ENCODE data around the gene GPA33.

The GPA33 gene

GRCh38 chr1:167061073-167061464 lies 29.1 kb downstream of the GPA33 start:
- peaks cover 5% of the 10 kb centered on the region; the same call in 1 of the 2 replicates for H3K27me3 ChIP-seq (ENCODE audit: insufficient read depth, low read length)
- H3K79me2 ChIP-seq (ENCODE audit: insufficient read depth, low read length): no peaks in the 10 kb centered on the region
- H3K4me2 ChIP-seq (ENCODE audit: low read length): no peak overlapping the region
- no peaks in the 10 kb centered on the region for H3K9me2 ChIP-seq (ENCODE audit: low read depth, low read length)
- no peaks in the 10 kb centered on the region for H3K36me3 ChIP-seq (ENCODE audit: insufficient read depth, low read length)
- H2AFZ ChIP-seq (ENCODE audit: low read length): no peak overlapping the region
- no peaks in the 10 kb centered on the region for H4K20me1 ChIP-seq (ENCODE audit: insufficient read depth, low read length)
- H3K27ac ChIP-seq (ENCODE audit: low read depth, low read length, poor library complexity, severe bottlenecking): no peak overlapping the region
- H3F3A ChIP-seq (ENCODE audit: insufficient read depth, low read length): no peaks in the 10 kb centered on the region
- H3K4me1 ChIP-seq (ENCODE audit: insufficient read depth, low read length, severe bottlenecking): peaks cover 6% of the 10 kb centered on the region
- TF ChIP-seq CTCF (IDR thresholded peaks at IDR 0.05; ENCODE audit: low read length): no peak
- no peak for TF ChIP-seq EZH2 (IDR thresholded peaks at IDR 0.05; ENCODE audit: borderline replicate concordance, low read length)
- no peak overlapping the region for H3K4me3 ChIP-seq (ENCODE audit: low read depth, low read length, poor library complexity, severe bottlenecking)
- H3K9me3 ChIP-seq (ENCODE audit: low read length): no peaks in the 10 kb centered on the region
- H3K9ac ChIP-seq (ENCODE audit: low read length): no peak overlapping the region

- Histone ChIP-seq H3K4me3 (ENCODE audit: low read depth, low read length, poor library complexity, severe bottlenecking) (no peak overlapping the region), H2AFZ (ENCODE audit: low read length) (no peak overlapping the region), H4K20me1 (ENCODE audit: insufficient read depth, low read length) (no peaks in the 10 kb centered on the region), H3K79me2 (ENCODE audit: insufficient read depth, low read length) (no peaks in the 10 kb centered on the region), H3F3A (ENCODE audit: insufficient read depth, low read length) (no peaks in the 10 kb centered on the region), H3K9ac (ENCODE audit: low read length) (no peak overlapping the region), H3K27ac (ENCODE audit: low read depth, low read length, poor library complexity, severe bottlenecking) (no peak overlapping the region), H3K27me3 (ENCODE audit: insufficient read depth, low read length) (no peaks in the 10 kb centered on the region), H3K36me3 (ENCODE audit: insufficient read depth, low read length) (no peaks in the 10 kb centered on the region), H3K9me3 (ENCODE audit: low read length) (no peaks in the 10 kb centered on the region), H3K4me1 (ENCODE audit: insufficient read depth, low read length, severe bottlenecking) (peaks cover 6% of the 10 kb centered on the region), H3K4me2 (ENCODE audit: low read length) (no peak overlapping the region), H3K9me2 (ENCODE audit: low read depth, low read length) (no peaks in the 10 kb centered on the region)
- no peak for TF ChIP-seq EZH2 (IDR thresholded peaks at IDR 0.05; ENCODE audit: borderline replicate concordance, low read length)
- TF ChIP-seq CTCF (IDR thresholded peaks at IDR 0.05; ENCODE audit: low read length): peak; percentile 22; the same call in 1 of the 2 replicates
Observed at GRCh38 chr1:167060141-167061072, 29.8 kb downstream of the GPA33 start.

- Histone ChIP-seq H3K9me3 (ENCODE audit: low read length) (no peaks in the 10 kb centered on the region), H3K4me2 (ENCODE audit: low read length) (no peak overlapping the region), H2AFZ (ENCODE audit: low read length) (no peak overlapping the region), H3K4me3 (ENCODE audit: low read depth, low read length, poor library complexity, severe bottlenecking) (no peak overlapping the region), H3K4me1 (ENCODE audit: insufficient read depth, low read length, severe bottlenecking) (peaks cover 6% of the 10 kb centered on the region), H3K79me2 (ENCODE audit: insufficient read depth, low read length) (no peaks in the 10 kb centered on the region), H3K27me3 (ENCODE audit: insufficient read depth, low read length) (no peaks in the 10 kb centered on the region), H3K9me2 (ENCODE audit: low read depth, low read length) (no peaks in the 10 kb centered on the region), H3K27ac (ENCODE audit: low read depth, low read length, poor library complexity, severe bottlenecking) (no peak overlapping the region), H3K36me3 (ENCODE audit: insufficient read depth, low read length) (no peaks in the 10 kb centered on the region), H4K20me1 (ENCODE audit: insufficient read depth, low read length) (no peaks in the 10 kb centered on the region), H3K9ac (ENCODE audit: low read length) (no peak overlapping the region), H3F3A (ENCODE audit: insufficient read depth, low read length) (no peaks in the 10 kb centered on the region)
- TF ChIP-seq EZH2 (IDR thresholded peaks at IDR 0.05; ENCODE audit: borderline replicate concordance, low read length) (no peak), CTCF (IDR thresholded peaks at IDR 0.05; ENCODE audit: low read length) (no peak)
Observed at GRCh38 chr1:167059809-167060107, 30.4 kb downstream of the GPA33 start.
